M059J (cell line): ENCODE results near the gene SPIB. TPM values are rescaled to one million over a fixed set of nuclear protein-coding genes. Genes with fewer than 3 reads are reported as not detected.

ENCODE experiments used
- DNase-seq: peaks from one replicate; pipeline ENCODE4 v3.0.0-alpha.2; 2012; ENCODE audit warnings: low read depth
- total RNA-seq: library from RNA; depleted of rRNA; stranded (reverse); fragments of >200 nt; shearing (Covaris generic); gene quantifications from 2 replicates; pipeline ENCODE4 v1.2.3, GENCODE V29; 2014

Gene SPIB
- total RNA-seq, 1 experiment from 2014 or later, result not detected

DNA sequence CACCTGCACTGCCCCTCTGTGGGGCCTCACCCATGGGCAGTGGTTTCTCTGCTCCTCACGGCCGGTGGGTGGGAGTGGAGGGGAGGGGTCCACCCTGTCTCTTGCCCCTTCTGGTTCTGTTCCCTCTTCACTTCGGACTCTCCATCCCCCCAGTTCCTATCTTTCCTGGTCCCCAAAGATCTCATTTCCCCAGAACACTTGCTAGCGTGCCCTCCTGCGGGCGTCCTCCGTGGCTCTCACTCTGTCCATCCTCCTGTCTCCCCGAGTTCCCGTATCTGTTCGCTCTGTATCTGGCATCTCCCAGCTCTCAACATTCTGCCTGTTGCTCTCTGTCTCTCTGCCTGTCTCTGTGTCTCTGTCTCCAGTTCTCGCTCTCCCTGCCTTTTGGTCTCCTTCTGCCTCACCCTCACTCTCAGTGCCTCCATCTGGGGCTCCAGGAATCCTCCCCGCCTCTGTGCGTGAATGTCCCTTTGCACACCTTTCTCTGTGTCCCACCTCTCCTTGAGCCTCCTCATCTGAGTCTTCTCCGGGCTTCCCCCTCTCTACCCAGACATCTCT is 363 bp downstream of the SPIB start:
- DNase-seq, result no peak

DNA sequence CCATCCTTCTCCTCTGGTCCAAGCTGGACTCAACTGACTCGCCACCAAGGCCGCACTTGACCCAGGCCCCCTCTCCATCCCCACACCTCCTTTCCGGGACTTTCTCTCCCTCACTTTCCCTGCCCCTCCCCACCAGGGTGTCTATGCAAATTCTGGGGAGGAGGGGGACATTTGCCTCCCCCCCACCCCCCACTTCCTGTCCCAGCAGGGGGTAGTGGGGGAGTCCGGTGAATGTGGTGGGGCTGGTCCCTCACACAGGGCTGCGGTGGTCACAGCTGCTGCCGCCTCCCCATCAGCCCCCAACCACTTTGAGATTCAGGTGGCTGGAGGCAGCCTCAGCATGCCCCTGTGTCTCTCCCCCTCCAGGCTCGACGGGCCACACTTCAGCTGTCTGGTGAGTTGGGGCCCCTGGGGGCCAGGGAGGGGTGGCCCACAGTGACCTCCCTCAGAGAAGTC is 870 bp downstream of the SPIB start:
- no peak for DNase-seq

DNA sequence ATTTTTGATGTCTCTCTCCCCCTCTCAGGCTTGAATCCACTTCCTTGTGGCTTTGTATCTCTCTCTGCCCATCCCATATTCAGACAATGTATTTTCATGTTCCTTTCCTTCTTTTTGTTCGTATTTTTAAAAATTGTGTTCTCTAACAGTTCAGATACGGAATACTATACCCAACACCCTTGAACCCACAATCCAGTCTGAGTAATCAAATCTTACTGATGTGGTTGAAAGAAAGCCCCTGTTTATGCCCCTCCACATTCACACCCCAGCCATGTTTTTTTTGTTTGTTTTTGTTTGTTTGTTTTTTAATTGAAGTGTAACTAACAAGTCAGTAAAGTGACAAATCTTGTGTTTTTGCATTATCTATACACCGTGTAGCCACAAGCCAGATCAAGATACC is 1.4 kb downstream of the SPIB start:
- DNase-seq, result no peak

DNA sequence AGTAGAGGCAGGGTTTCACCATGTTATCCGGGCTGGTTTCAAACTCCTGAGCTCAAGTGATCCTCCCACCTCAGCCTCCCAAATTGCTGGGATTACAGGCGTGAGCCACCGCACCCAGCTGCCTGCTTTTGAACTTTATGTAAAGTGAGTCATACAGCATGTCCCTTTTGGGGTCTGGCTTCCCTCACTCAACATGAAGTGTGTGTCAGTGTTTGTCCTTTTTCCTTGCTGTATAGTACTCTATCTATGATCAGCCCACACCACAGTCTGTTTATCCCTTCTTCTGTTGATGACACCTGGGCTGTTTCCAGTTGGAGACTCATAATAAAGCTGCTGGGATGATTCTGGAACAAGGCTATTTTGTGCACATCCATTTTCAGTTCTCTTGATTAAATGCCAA is 2.1 kb downstream of the SPIB start:
- no peak for DNase-seq

DNA sequence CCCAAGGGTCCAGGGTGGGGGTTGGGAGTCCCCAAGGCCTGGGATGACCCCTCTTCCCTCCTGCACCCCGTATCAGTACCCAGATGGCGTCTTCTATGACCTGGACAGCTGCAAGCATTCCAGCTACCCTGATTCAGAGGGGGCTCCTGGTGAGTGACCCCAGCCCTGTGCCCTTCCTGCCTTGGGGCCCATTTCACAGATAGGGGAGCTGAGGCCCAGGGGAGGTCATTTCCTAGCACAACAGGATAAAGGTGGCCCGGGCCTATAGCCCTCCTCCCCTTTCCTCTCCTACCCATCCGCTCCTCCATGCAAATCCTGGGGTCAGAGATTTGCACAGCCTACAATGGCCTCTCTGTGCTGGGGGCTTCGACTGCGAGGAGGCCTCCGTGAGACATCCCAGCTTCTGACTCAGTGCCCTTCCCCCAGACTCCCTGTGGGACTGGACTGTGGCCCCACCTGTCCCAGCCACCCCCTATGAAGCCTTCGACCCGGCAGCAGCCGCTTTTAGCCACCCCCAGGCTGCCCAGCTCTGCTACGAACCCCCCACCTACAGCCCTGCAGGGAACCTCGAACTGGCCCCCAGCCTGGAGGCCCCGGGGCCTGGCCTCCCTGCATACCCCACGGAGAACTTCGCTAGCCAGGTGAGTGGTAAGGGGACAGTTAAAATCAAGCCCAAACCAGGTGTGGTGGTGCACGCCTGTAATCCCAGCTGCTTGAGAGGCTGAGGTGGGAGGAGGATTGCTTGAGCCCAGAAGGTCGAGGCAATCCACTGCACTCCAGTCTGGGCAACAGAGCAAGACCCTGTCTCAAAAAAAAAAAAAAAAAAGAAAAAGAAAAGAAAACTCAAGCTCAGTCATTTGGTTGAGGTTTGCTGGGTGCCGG is 3.9 kb downstream of the SPIB start:
- DNase-seq, result no peak

DNA sequence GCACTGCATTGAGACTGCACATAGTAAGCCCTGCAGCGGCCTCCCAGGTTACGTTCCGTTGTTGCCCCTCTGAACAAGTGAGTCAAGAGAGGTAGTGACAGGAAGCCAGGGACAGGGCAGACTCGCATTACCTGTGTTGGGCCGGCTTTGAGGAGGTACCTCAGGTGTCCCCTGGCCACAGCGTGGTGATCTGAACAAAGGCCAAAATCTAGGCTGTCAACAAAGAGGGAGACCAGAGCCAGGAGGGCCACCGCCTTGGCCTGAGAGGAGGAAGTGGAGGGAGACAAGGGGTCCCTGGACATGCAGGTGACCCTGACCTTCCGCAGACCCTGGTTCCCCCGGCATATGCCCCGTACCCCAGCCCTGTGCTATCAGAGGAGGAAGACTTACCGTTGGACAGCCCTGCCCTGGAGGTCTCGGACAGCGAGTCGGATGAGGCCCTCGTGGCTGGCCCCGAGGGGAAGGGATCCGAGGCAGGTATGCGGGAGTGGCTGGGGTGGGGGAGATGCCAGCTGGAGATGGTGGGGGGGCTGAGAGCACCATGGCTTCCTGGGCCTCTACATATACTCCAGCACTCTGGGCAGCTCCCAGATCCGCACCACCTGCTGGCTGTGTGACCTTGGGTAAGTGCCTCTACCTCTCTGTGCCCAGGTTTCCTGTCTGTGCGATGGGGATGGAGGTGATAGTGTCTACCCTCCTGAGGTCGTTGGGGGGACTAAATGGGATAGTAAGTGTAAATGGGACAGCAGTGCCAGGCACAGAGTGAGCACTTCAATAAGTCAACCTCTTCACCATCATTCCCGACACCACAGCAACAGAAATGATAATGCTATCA is 4.8 kb downstream of the SPIB start:
- DNase-seq, result no peak

DNA sequence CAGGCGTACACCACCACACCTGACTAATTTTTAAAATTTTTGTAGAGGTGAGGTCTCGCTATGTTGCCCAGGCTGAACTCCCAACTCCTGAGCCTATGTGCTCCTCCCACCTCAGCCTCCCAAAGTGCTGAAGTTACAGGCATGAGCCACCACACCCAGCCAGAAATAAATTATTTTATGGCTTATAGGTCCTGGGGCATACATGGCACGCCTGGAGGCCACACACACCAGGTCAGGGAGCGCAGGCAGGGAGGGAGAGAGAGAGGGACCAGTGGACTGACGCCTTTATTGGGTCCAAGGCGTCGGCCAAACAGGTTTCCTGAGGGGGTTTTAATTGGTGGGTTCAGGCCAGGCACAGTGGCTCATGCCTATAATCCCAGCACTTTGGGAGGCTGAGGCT is 6.8 kb downstream of the SPIB start:
- DNase-seq, result no peak

DNA sequence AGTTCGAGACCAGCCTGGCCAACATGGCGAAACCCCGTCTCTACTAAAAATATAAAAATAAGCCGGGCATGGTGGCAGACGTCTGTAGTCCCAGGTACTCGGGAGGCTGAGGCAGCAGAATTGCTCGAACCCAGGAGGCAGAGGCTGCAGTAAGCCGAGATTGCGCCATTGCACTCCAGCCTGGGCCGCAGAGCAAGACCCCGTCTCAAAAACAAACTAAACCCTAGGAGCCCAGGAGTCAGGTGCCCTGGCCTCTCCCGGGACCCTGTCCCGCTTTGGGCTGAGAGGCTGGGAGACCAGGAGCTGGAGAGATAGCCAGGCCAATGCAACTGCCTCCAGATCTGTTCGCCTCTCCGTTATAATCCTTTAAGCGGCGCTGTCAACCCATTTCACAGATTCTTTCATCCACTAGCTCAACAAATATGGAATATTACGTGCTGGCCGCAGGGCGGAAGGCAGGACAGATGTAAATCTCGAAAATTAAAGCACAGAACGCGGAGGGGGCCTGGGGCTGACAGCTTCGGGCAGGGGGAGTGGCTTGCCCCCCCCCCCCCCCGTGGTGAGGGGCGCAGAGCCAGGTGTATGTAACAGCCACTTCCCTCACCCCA is 8.7 kb downstream of the SPIB start:
- no peak for DNase-seq

DNA sequence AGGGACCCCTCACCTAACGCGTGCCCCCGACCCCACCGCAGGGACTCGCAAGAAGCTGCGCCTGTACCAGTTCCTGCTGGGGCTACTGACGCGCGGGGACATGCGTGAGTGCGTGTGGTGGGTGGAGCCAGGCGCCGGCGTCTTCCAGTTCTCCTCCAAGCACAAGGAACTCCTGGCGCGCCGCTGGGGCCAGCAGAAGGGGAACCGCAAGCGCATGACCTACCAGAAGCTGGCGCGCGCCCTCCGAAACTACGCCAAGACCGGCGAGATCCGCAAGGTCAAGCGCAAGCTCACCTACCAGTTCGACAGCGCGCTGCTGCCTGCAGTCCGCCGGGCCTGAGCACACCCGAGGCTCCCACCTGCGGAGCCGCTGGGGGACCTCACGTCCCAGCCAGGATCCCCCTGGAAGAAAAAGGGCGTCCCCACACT is 9.3 kb downstream of the SPIB start:
- peak; percentile 50 for DNase-seq

DNA sequence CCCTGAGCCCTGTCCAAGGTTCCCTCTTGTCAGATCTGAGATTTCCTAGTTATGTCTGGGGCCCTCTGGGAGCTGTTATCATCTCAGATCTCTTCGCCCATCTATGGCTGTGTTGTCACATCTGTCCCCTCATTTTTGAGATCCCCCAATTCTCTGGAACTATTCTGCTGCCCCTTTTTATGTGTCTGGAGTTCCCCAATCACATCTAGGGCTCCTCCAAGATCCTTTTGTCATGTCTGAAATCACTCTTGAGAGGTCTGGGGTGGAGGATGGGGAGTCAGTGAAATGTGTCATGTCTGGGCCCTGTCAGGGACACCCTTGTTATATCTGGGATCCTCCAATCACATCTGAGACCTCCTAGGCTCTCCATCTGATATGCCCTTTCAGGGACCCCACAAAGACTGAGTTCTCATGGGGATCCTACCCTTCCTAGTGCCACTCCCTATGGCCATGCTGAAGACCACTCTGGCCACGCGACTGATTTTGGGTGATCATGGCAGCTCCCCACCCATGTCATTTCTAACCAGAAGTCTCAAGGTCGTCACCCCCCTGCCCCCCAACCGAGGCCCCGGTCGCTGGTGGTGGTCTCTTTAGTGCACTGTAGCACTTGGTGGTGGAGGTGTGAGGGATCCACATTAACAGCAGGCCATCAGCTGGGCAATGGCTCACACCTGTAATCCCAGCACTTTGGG is 10.2 kb downstream of the SPIB start:
- DNase-seq, result no peak

- no peak for DNase-seq
These were observed 12.2 kb downstream of the SPIB start for GRCh38 chr19:50430888-50431342.

DNA sequence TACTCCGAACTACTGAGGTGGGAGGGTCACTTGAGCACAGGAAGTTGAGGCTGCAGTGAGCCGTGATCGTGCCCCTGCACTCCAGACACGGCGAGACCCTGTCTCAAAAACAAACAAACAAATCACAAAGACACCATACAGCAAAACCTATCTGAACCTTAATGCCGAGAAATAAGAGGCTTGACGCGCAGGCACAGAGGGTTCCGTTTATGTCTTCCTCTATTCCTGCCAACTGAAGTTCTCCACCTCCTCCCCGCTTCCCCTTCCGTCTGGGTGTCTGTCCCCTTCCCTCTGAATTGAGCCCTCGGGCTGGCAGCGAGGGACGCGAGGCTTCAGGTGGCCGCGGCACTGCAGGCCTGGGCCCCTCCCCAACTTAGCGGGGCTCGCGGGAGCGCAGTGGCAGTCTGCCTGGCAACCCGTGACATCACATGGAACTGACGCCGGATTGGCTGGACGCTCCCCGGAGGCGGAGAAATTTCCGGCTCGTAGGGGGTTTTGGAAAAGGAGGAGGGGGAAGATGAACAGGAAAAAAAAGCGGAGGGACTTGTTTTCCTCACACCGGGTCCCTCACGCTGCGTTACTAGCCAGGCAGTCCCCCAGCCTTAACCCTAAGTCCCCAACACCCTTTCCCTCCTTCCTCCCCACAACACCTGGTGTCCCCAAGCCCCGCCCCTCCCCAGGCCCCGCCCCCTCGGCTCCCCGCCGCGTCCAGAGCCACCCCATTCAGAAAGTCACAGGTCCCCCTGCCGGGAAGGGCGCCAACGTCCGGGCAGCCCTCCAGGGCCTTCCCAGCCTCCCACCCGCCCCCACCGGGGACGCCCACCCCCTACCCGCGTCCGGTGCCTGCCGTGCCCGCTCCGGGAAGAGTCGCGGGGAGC is 12.8 kb downstream of the SPIB start:
- peak; percentile 44 for DNase-seq

- DNase-seq, result no peak
These were observed 13.7 kb downstream of the SPIB start, which contains the start of gene MYBPC2 for GRCh38 chr19:50432221-50433028. MYBPC2 (plus strand) TSS chr19:50432892; CDS start chr19:50432954, 62 bp downstream.

GRCh38 chr19:50433201-50434180 is 14.8 kb downstream of the SPIB start:
- no peak for DNase-seq

GRCh38 chr19:50434525-50434924 is 15.8 kb downstream of the SPIB start:
- no peak for DNase-seq

DNA sequence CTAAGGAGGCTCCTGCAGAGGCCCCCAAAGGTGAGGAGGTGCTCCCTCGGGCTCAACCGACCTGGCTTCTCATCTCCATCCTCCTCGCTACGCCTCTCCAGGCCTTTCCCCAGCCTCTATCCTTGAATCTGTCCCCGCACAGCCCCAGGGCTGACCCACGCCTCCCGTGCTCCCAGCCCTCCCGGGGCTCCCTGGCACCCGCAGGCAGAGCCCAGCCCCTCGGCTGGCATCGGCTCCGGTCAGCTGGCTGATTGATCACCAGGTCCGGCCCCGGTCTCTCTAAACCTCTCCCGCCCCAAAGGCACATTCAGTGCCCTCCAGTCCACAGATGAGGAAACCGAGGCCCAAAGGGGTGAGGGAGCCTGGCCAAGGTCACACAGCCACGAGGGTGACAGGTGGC is 16.5 kb downstream of the SPIB start:
- no peak for DNase-seq

DNA sequence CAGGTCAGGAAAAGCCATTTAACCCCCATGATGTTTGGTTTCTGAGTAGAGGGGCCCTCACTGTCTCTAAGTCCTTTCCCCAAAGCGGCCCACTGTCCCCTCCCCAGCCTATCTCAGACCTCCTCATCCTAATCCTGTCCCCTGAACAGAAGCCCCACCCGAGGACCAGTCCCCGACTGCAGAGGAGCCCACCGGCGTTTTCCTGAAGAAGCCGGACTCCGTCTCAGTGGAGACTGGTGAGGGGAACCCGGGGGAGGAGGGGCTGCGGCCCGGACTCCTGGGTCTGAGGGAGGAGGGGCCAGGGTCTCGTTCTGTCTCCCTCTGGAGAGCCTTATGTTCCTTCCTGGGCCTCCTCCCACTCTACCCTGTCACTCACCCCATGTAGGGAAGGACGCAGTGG is 16.9 kb downstream of the SPIB start:
- DNase-seq, result no peak

DNA sequence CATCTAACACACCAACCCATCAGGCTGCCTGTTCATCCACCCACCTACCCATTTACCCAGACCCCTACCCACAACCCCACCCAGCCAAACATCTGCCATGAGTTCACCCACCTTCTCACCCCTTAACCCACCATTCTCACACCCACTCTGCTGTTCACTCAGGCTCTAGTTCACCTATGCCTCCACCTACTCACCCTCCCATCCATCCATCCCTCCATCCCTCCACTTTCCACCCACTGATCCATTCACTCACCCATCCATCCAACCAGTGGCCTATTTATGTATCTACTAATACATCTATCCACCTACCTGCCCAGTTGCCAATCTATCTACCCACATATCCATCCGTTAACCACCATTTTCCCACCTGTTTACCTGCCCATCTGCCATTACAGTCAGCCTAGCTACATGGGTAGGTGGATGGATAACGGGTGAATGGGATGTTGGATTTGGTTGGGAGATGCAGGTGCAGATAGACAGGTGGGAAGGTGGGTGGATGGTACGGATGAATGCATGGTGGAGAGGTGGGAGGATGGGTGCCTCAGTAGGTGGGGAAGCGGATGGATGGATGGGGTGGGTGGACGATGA is 19.2 kb downstream of the SPIB start:
- DNase-seq, result no peak
